Right lobe of liver (tissue), 6 donors: ENCODE measurements around the gene FRMD3. TPM values are rescaled to one million over a fixed set of nuclear protein-coding genes. Genes with fewer than 3 reads are reported as not detected.

Experiments
- ATAC-seq, 4 donors: fragments of 200-7000 bp; cut with Tn5 transposase; one replicate each; pipeline ENCODE4 v1.9.1; 2020; ENCODE audit warnings: mild to moderate bottlenecking in 4 of 4, moderate library complexity in 4 of 4
- DNase-seq, 3 donors: peaks; one replicate each; pipeline ENCODE4 v3.0.0-alpha.2; 2020
- H3K27ac ChIP-seq, 3 donors: fragments of 200-600 bp; one replicate each; pipeline ENCODE4 v1.8.0; 2022
- H3K27me3 ChIP-seq, 2 donors: fragments of 200-600 bp; one replicate each; pipeline ENCODE4 v1.8.0; 2022
- H3K36me3 ChIP-seq, 4 donors: fragments of 200-600 bp; sonication (generic) in 1 of 4; one replicate each; pipeline versions ENCODE4 v1.5.1 to v1.8.0; 2017 to 2022; ENCODE audit warnings: control low read depth in 1 of 4
- H3K4me1 ChIP-seq, 4 donors: fragments of 200-600 bp; sonication (generic) in 1 of 4; one replicate each; pipeline versions ENCODE4 v1.5.1 to v1.8.0; 2017 to 2022; ENCODE audit warnings: control low read depth in 1 of 4
- H3K4me3 ChIP-seq, 3 donors: fragments of 200-600 bp; one replicate each; pipeline ENCODE4 v1.8.0; 2022
- H3K9me3 ChIP-seq, 4 donors: fragments of 200-600 bp; sonication (generic) in 1 of 4; one replicate each; pipeline versions ENCODE4 v1.5.1 to v1.8.0; 2017 to 2022; ENCODE audit warnings: control low read depth in 1 of 4
- CTCF ChIP-seq, 4 donors: fragments of 200-600 bp in 3 of 4; fragments of 450-650 bp in 1 of 4; IDR thresholded peaks; one replicate each; pipeline versions ENCODE4 v1.5.1 to v1.8.0; 2016 to 2022; ENCODE audit warnings: antibody characterized with exemption in 4 of 4, mild to moderate bottlenecking in 2 of 4
- POLR2A ChIP-seq: fragments of 450-650 bp; IDR thresholded peaks from one replicate; pipeline ENCODE4 v1.6.1; 2017; ENCODE audit warnings: antibody characterized with exemption, mild to moderate bottlenecking
- WGBS: methylation state at CpG from one replicate; pipeline ENCODE4 v1.1.6; 2018; ENCODE audit warnings: low coverage, low lambda C conversion rate; ENCODE audit not compliant: insufficient coverage; ENCODE audit errors: missing lambda C conversion rate; 5-methylcytosine and 5-hydroxymethylcytosine counted together
- intact Hi-C, 2 donors: fragments of 100-400 bp; cut with DNase I; formaldehyde crosslinking; loops; one replicate each; pipeline versions ENCODE4 v1.11.2 to v1.14.1; 2022
- total RNA-seq, 6 experiments: library from RNA; depleted of rRNA in 2 of 6; stranded (reverse); fragments of >200 nt in 2 of 6; fragmentation: NEBNext Ultra II Directional in 3 of 6; extraction: Animal tissue kit (Norgen Biotek cat#: 25700) in 3 of 6; gene quantifications; one replicate each; pipeline versions ENCODE4 v1.1.0 to v1.2.4, GENCODE V29; 2016 to 2023
- donor health status: DM: no; HTN: yes; CAD: no.
- donor health status: DM: no; HTN: no; CAD: no.
- donor health status: DM: no; HTN: no; CAD: no.
- donor health status: DM: no; HTN: yes; CAD: no.
- donor health status: DM: no; HTN: yes; CAD: no.

The FRMD3 gene
- total RNA-seq, 6 experiments from 2014 or later: 0.28 to 0.88 (median 0.34) TPM

GRCh38 chr9:83511051-83511450 lies 27.1 kb downstream of the FRMD3 start:
- H3K27ac ChIP-seq: no peak overlapping the region
- intact Hi-C loops: no loop called here
- WGBS: no CpG with 5 or more reads among the region's 1 CpG

DNA sequence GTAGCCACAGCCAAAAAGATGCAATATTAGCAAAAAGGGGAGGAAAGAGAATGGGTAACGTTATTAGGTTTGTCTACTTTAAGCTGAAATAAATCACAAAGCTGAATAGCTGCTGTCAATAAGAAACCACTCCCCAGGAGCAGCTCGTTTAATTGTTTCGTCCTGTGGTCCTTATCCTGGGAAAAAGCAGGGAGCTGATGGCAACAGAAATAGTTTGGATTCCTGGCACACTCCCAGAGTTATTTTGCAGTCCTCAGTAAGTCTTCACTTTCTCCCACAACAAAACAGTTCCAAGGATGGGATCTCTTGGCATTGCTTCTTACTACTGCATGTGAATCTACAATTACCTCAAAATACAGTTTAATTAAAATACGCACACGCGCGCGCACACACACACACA lies 28.8 kb downstream of the FRMD3 start:
- intact Hi-C loops: no loop called here
- H3K4me1 ChIP-seq: peaks cover 0 to 1% (median 0%) of the 10 kb centered on the region in 4 donors
- no peaks in the 10 kb centered on the region for H3K27me3 ChIP-seq
- ATAC-seq (no peak), DNase-seq (no peak)
- no peaks in the 10 kb centered on the region for H3K36me3 ChIP-seq
- H3K4me3 ChIP-seq: no peak overlapping the region
- WGBS: 68% methylated on average over 8 of the region's 8 CpGs
- H3K27ac ChIP-seq: no peak overlapping the region
- no peak for TF ChIP-seq POLR2A
- TF ChIP-seq CTCF (IDR thresholded peaks at IDR 0.05): no peak
- no peaks in the 10 kb centered on the region for H3K9me3 ChIP-seq

More at GRCh38 chr9:83511051-83511450, 27.1 kb downstream of the FRMD3 start:
- DNase-seq: no peak
- H3K9me3 ChIP-seq: no peaks in the 10 kb centered on the region
- peaks cover 0 to 5% (median 0%) of the 10 kb centered on the region in 4 donors for H3K4me1 ChIP-seq
- no peak for TF ChIP-seq POLR2A
- no peak for TF ChIP-seq CTCF (IDR thresholded peaks at IDR 0.05)
- peak in 1 of 4 donors; percentile 48 for ATAC-seq
- no peak overlapping the region for H3K4me3 ChIP-seq
- H3K27me3 ChIP-seq: no peaks in the 10 kb centered on the region
- H3K36me3 ChIP-seq: no peaks in the 10 kb centered on the region

DNA sequence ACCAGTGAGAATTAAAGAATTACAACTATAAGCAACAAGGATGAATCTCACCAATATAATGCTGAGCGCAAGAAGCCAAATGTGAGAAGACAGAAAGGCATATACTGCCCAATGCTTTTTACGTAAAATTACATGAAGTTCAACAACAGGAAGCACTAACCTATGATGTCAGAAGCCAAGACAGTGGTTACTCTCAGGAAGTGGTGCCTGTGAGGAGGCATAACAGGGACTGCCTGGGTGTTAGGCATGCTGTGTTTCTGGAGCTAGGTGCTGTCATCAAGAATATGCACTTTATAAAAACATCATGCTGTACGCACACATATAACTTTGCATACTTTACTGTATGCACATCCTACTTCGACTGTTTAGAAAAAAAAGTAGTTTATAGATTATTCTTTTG lies 30.1 kb downstream of the FRMD3 start:
- intact Hi-C loops: no loop called here
- no peak overlapping the region for H3K4me3 ChIP-seq
- no peaks in the 10 kb centered on the region for H3K27me3 ChIP-seq
- no peaks in the 10 kb centered on the region for H3K36me3 ChIP-seq
- TF ChIP-seq POLR2A (no peak), CTCF (IDR thresholded peaks at IDR 0.05) (no peak)
- no peaks in the 10 kb centered on the region for H3K4me1 ChIP-seq
- DNase-seq (no peak), ATAC-seq (no peak)
- 87% methylated on average over 4 of the region's 4 CpGs for WGBS
- H3K27ac ChIP-seq: no peak overlapping the region
- H3K9me3 ChIP-seq: no peaks in the 10 kb centered on the region

GRCh38 chr9:83505282-83505681 lies 32.9 kb downstream of the FRMD3 start:
- TF ChIP-seq CTCF (IDR thresholded peaks at IDR 0.05) (no peak), POLR2A (no peak)
- no peaks in the 10 kb centered on the region for H3K27me3 ChIP-seq
- H3K4me1 ChIP-seq: no peaks in the 10 kb centered on the region
- ATAC-seq: no peak
- no peak overlapping the region for H3K27ac ChIP-seq
- no peaks in the 10 kb centered on the region for H3K36me3 ChIP-seq
- no peak overlapping the region for H3K4me3 ChIP-seq
- no peak for DNase-seq
- no peaks in the 10 kb centered on the region for H3K9me3 ChIP-seq
- WGBS: 68% methylated on average over 4 of the region's 4 CpGs
- intact Hi-C loops: no loop called here

- no peak for DNase-seq
- WGBS: 64% methylated on average over 5 of the region's 6 CpGs
These were observed 34.3 kb downstream of the FRMD3 start for GRCh38 chr9:83503866-83504265.

More at GRCh38 chr9:83503866-83504265, 34.3 kb downstream of the FRMD3 start:
- Histone ChIP-seq H3K27ac (no peak overlapping the region), H3K4me1 (no peaks in the 10 kb centered on the region), H3K9me3 (no peaks in the 10 kb centered on the region), H3K36me3 (no peaks in the 10 kb centered on the region), H3K27me3 (no peaks in the 10 kb centered on the region), H3K4me3 (no peak overlapping the region)
- ATAC-seq: no peak
- TF ChIP-seq CTCF (IDR thresholded peaks at IDR 0.05): no peak
- TF ChIP-seq POLR2A: no peak
- intact Hi-C loops: no loop called here
